A673 (cell line): ENCODE data around the gene SNX8.

Source experiments
- EZH2 ChIP-seq: fragments of 200-600 bp; sonication (generic); IDR thresholded peaks from 2 replicates; pipeline ENCODE4 v1.6.1; 2017; ENCODE audit warnings: borderline replicate concordance, low read depth, mild to moderate bottlenecking, mixed read lengths, antibody characterized with exemption, low read length; ENCODE audit not compliant: poor library complexity, severe bottlenecking
- TF ChIP-seq, protein P1 (sequence below): fragments of 300-800, 200-600 bp; sonication (generic); conservative IDR thresholded peaks from 2 replicates; pipeline ENCODE4 v1.5.1; 2017; ENCODE audit warnings: low read depth, mild to moderate bottlenecking, antibody characterized with exemption, low read length, moderate library complexity, mixed read lengths

DNA sequence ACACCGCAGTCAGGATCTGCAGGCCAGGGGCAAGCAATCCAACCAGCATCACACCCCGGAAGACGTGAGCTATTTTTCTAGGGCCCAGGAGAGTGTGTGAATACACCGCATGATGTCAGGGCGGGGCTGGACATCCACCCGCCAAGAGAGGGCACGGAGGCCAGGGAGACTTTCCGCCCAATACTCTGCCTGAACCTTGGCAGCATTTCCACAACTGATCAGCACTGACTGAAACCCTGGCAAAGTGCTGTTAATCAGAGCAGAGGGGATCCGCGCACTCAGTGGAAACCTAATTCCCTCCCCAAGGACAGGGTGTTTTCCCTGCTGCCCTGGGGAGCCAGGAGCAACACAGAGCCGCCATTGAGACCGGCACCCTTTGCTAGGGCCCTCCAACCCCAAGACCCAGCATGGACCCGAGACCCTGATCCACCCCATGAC is 89.7 kb downstream of the SNX8 start:
- no peak for TF ChIP-seq EZH2
- TF ChIP-seq, protein P1, sequence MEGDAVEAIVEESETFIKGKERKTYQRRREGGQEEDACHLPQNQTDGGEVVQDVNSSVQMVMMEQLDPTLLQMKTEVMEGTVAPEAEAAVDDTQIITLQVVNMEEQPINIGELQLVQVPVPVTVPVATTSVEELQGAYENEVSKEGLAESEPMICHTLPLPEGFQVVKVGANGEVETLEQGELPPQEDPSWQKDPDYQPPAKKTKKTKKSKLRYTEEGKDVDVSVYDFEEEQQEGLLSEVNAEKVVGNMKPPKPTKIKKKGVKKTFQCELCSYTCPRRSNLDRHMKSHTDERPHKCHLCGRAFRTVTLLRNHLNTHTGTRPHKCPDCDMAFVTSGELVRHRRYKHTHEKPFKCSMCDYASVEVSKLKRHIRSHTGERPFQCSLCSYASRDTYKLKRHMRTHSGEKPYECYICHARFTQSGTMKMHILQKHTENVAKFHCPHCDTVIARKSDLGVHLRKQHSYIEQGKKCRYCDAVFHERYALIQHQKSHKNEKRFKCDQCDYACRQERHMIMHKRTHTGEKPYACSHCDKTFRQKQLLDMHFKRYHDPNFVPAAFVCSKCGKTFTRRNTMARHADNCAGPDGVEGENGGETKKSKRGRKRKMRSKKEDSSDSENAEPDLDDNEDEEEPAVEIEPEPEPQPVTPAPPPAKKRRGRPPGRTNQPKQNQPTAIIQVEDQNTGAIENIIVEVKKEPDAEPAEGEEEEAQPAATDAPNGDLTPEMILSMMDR: no peak
